ENCODE measurements around the gene PIAS4. TPM values are rescaled to one million over a fixed set of nuclear protein-coding genes. Genes with fewer than 3 reads are reported as not detected.

The PIAS4 gene
- total RNA-seq, 4 donors from 2014 or later = 10.6 to 21.6 (median 11.2) TPM

DNA sequence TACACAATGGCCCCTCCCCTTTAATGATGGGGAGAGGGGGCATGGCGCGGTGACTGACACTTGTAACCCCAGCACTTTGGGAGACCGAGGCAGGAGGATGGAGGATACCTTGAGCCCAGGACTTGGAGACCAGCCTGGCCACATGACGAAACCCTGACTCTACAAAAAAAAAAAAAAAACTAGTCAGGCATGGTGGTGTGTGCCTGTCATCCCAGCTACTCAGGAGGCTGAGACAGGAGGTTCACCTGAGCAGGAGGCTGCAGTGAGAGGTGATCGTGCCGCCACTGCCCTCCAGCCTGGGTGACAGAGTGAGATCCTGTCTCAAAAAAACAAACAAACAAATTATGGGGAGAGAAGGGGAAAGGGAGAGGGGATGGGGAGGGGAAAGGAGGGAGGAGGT, 72.9 kb downstream of the PIAS4 start:
- ATAC-seq (ENCODE audit: low FRiP score) (no peak), DNase-seq (ENCODE audit: low spot score) (no peak)
- TF ChIP-seq, protein P1, sequence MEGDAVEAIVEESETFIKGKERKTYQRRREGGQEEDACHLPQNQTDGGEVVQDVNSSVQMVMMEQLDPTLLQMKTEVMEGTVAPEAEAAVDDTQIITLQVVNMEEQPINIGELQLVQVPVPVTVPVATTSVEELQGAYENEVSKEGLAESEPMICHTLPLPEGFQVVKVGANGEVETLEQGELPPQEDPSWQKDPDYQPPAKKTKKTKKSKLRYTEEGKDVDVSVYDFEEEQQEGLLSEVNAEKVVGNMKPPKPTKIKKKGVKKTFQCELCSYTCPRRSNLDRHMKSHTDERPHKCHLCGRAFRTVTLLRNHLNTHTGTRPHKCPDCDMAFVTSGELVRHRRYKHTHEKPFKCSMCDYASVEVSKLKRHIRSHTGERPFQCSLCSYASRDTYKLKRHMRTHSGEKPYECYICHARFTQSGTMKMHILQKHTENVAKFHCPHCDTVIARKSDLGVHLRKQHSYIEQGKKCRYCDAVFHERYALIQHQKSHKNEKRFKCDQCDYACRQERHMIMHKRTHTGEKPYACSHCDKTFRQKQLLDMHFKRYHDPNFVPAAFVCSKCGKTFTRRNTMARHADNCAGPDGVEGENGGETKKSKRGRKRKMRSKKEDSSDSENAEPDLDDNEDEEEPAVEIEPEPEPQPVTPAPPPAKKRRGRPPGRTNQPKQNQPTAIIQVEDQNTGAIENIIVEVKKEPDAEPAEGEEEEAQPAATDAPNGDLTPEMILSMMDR (IDR thresholded peaks at IDR 0.05) = no peak

DNA sequence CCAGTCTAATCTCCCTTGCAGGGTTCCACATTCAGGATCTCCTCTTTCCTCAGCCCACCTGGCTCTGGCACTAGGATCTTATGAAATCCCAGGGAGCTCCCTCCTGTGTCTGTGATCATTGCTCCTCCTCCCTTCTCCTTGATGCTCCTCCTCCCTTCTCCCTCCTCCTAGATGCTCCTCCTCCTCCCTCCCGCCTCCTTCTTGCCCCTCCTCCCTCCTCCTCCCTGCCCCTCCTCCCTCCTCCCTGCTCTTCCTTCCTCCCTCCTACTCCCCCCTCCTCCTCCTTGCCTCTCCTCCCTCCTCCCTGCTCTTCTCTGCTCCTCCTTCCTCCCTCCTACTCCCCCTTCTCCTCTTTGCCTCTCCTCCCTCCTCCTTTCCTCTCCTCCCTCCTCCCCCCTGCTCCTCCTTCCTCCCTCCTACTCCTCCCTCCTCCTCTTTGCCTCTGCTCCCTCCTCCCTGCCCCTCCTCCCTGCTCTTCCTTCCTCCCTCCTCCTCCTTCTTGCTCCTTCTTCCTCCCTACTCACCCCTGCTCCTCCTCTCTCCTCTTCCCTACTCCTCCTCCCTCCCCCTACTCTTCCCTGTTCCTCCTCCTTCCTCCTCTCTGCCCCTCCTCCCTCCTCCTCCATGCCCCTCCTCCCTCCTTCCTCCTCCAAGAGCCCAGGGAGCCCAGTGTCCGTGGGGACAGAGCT, 74.0 kb downstream of the PIAS4 start:
- TF ChIP-seq, protein P1 (IDR thresholded peaks at IDR 0.05) = no peak
- ATAC-seq (ENCODE audit: low FRiP score) = no peak
- DNase-seq (ENCODE audit: low spot score) = no peak

DNA sequence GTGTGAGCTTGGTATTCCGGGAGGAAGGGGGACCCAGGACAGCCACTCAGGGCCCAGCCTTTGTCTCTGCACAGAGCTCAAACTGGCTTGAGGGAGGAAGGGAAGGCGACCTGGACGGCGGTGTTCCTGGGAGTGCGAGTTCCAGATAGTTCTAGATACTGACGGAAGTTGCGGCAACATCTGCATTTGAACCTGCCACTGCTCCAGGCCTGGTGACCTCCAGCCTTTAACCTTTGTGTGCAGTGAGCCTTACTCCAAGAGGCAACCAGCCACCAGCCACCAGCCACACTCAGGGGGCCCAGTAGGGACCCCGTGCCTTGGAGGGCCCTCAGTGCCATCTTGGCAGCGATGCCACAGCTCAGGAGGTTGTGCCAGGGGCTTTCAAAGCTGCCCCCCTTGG, 74.6 kb downstream of the PIAS4 start:
- DNase-seq (ENCODE audit: low spot score) (no peak), ATAC-seq (ENCODE audit: low FRiP score) (no peak)
- TF ChIP-seq, protein P1 (IDR thresholded peaks at IDR 0.05) = no peak

DNA sequence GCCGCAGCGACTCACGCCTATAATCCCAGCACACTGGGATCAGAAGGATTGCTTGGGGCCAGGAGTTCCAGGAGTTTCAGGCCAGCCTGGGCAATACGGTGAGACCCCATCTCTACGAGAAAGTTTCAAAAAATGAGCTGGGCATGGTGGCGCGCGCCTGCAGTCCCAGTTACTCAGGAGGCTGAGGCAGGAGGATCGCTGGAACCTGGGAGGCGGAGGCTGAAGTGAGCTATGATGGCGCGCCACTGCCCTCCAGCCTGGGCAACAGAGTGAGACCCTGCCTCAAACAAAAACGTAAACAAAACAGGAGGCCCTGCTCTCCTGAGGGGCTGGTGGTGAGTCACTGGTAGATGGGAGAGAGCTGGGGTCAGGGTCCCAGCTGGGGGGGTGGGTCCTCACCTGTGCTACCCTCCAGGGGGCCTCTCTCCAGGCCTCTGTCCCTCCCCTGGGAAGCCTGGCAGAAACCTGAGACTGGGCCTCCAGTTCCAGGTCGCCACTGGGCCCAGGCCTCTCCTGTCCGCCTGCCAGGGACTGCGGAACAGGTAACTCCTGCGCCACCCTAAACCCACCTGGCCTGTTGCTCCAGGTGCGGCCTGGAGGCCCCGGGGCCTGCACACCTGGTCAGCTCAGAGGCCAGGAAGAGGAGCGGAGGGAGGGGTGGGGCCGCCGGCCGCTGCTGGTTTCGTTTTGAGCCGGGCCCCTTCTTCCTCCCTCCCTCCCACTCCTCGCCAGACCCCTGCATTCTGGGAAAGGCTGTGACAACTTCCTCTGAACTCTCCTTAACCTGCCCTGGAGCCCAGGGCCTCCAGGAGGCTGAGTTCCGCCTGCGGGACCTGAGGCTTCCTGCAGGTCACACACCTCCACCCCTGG, 76.4 kb downstream of the PIAS4 start:
- ATAC-seq (ENCODE audit: low FRiP score) (no peak), DNase-seq (ENCODE audit: low spot score) (no peak)
- TF ChIP-seq, protein P1 (IDR thresholded peaks at IDR 0.05) = no peak

DNA sequence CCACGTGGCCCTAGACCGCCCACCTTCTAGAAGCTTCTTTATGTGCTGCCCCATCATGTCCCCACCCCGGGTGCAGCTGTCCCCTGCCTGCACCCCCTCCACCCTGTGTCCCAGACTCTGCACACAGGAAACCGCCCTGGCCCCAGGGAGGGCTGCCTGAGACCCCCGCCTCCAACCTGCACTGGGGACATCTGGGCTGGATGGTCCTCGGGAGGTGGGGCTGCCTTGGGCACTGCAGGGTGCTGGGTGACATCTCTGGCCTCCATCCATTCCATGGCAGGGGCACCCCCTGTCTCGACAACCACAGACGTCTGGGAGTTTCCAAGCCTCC, 77.0 kb downstream of the PIAS4 start:
- TF ChIP-seq, protein P1 (IDR thresholded peaks at IDR 0.05) = no peak
- DNase-seq (ENCODE audit: low spot score) (no peak), ATAC-seq (ENCODE audit: low FRiP score) (no peak)

DNA sequence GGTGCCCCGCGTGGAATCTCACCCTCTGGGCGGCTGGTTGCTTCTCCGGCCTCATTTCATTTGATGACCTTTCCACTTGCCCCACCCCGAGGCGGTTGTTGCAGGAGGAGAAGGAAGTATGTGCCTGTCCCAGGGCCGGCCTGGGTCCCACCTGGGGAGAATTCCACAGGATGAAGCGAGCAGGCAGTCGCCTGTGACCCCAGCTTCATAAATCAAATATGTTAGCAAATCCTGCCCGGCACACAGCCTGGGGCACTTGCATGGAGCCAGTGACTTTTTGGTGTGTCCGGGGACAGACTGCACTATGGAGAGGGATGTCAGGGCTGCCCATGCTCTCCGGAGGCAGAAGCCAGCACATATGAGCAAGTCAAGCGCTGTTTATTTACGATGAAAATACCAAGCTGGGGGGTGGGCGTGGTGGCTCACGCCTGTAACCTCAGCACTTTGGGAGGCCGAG, 78.9 kb downstream of the PIAS4 start:
- TF ChIP-seq, protein P1 (IDR thresholded peaks at IDR 0.05) = no peak
- no peak for ATAC-seq (ENCODE audit: low FRiP score)
- DNase-seq (ENCODE audit: low spot score) = no peak
